Body of pancreas (tissue), 4 donors: ENCODE measurements around the gene RAD51B. TPM values are rescaled to one million over a fixed set of nuclear protein-coding genes. Genes with fewer than 3 reads are reported as not detected.

ENCODE experiments used
- ATAC-seq: fragments of 150-250 bp; one replicate; pipeline ENCODE4 v1.9.1; 2016
- DNase-seq, 4 donors: peaks; one replicate each; pipeline ENCODE4 v3.0.0-alpha.2; 2019
- H3K27ac ChIP-seq, 4 donors: fragments of 200-600 bp; sonication (generic); 1 replicate in 3 of 4; 2 replicates in 1 of 4; pipeline versions ENCODE4 v1.5.1 to v1.6.1; 2016 to 2019; ENCODE audit warnings: mild to moderate bottlenecking in 1 of 4, mixed read lengths in 1 of 4, moderate library complexity in 1 of 4
- H3K27me3 ChIP-seq, 2 donors: fragments of 200-600 bp; sonication (generic); one replicate each; pipeline ENCODE4 v1.6.0; 2016; ENCODE audit warnings: mild to moderate bottlenecking in 1 of 2
- H3K36me3 ChIP-seq, 2 donors: fragments of 200-600 bp; sonication (generic); replicated peaks in 1 of 2; 2 replicates each; pipeline ENCODE4 v1.5.1; 2016; ENCODE audit warnings: low read depth in 2 of 2; ENCODE audit not compliant: insufficient read depth in 1 of 2
- H3K4me1 ChIP-seq: fragments of 200-600 bp; sonication (generic); one replicate; pipeline ENCODE4 v1.6.0; 2016
- H3K4me3 ChIP-seq, 2 donors: fragments of 200-600 bp; sonication (generic); 1 replicate in 1 of 2; 2 replicates in 1 of 2; pipeline ENCODE4 v1.5.1; 2016 to 2019
- H3K9me3 ChIP-seq, 3 donors: fragments of 200-600 bp; sonication (generic); 1 replicate in 2 of 3; 2 replicates in 1 of 3; pipeline ENCODE4 v1.5.1; 2016
- CTCF ChIP-seq, 7 experiments: fragments of 450-650 bp in 4 of 7; fragments of 200-600 bp in 3 of 7; sonication (generic) in 3 of 7; IDR thresholded peaks; one replicate each; pipeline ENCODE4 v1.5.1; 2016 to 2019; ENCODE audit warnings: antibody characterized with exemption in 7 of 7
- POLR2A ChIP-seq, 3 donors: fragments of 450-650 bp; IDR thresholded peaks; one replicate each; pipeline ENCODE4 v1.6.1; 2016; ENCODE audit warnings: antibody characterized with exemption in 3 of 3, mild to moderate bottlenecking in 2 of 3
- WGBS, 2 donors: methylation state at CpG; one replicate each; pipeline ENCODE4 v1.1.5; 2017; 5-methylcytosine and 5-hydroxymethylcytosine counted together
- intact Hi-C: fragments of 100-400 bp; cut with DNase I; formaldehyde crosslinking; loops from one replicate; pipeline ENCODE4 v1.15.1; 2023
- total RNA-seq, 2 donors: library from RNA; depleted of rRNA; stranded (reverse); fragments of >200 nt; gene quantifications; one replicate each; pipeline ENCODE4 v1.1.0, GENCODE V29; 2016

The RAD51B gene
- total RNA-seq, 2 donors from 2014 or later, result 12.2 to 29.6 TPM

DNA sequence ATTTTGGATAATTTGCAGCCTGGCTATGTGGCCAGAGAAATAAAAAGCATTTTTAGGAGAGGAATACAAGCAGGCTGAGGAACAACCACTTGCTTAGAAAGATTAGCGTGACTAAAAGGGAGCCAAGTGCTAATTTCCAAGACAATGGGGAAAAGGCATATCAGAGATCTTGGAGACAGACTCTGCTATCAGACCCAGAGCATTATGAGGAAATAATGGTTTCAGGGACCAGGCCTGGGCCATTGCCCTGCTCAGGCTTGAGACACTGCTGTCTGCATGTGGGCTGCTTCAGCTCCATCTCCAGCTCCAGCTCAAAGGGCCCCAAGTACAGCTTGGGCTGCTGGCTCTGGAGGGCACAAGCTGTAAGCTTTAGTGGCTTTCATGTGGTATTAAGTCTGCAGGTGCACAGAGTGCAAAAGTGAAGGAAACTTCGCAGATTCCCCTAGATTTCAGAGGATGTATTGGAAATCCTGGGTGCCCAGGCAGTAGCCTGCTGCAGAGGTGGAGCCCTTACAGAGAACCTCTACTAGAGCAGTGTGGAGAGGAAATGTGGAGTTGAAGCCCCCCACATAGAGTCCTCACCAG is 524.0 kb downstream of the RAD51B start:
- Histone ChIP-seq H3K36me3 (no peaks in the 10 kb centered on the region), H3K27ac (no peak overlapping the region), H3K4me3 (no peak overlapping the region), H3K4me1 (peaks cover 6% of the 10 kb centered on the region), H3K9me3 (no peaks in the 10 kb centered on the region), H3K27me3 (no peaks in the 10 kb centered on the region)
- TF ChIP-seq CTCF (IDR thresholded peaks at IDR 0.05), result no peak
- no peak for TF ChIP-seq POLR2A (IDR thresholded peaks at IDR 0.05)
- no peak for DNase-seq
- intact Hi-C loops, result no loop called here
- 93 to 100% methylated on average over 2 of the region's 2 CpGs for WGBS, 2 donors
- ATAC-seq, result no peak

GRCh38 chr14:68345738-68346137 is 526.2 kb downstream of the RAD51B start:
- no peak overlapping the region for H3K4me3 ChIP-seq
- H3K9me3 ChIP-seq, result no peaks in the 10 kb centered on the region
- 97 to 100% methylated on average over 4 of the region's 4 CpGs for WGBS, 2 donors
- intact Hi-C loops, result no loop called here
- no peaks in the 10 kb centered on the region for H3K27me3 ChIP-seq
- DNase-seq (no peak), ATAC-seq (no peak)
- TF ChIP-seq CTCF (IDR thresholded peaks at IDR 0.05) (no peak), POLR2A (IDR thresholded peaks at IDR 0.05) (no peak)
- H3K36me3 ChIP-seq, result no peaks in the 10 kb centered on the region
- H3K4me1 ChIP-seq, result peaks cover 8% of the 10 kb centered on the region
- H3K27ac ChIP-seq, result no peak overlapping the region

GRCh38 chr14:68346556-68347343 is 527.2 kb downstream of the RAD51B start:
- no peak overlapping the region for H3K4me3 ChIP-seq
- ATAC-seq (no peak), DNase-seq (no peak)
- TF ChIP-seq CTCF (IDR thresholded peaks at IDR 0.05), result no peak
- TF ChIP-seq POLR2A (IDR thresholded peaks at IDR 0.05), result no peak
- 68 to 75% methylated on average over 5 of the region's 5 CpGs for WGBS, 2 donors
- no peak overlapping the region for H3K27ac ChIP-seq
- peaks cover 8% of the 10 kb centered on the region for H3K4me1 ChIP-seq
- H3K36me3 ChIP-seq, result no peaks in the 10 kb centered on the region
- no peaks in the 10 kb centered on the region for H3K9me3 ChIP-seq
- no peaks in the 10 kb centered on the region for H3K27me3 ChIP-seq
- intact Hi-C loops, result no loop called here

- H3K4me3 ChIP-seq, result no peak overlapping the region
- no peaks in the 10 kb centered on the region for H3K9me3 ChIP-seq
- TF ChIP-seq POLR2A (IDR thresholded peaks at IDR 0.05) (no peak), CTCF (IDR thresholded peaks at IDR 0.05) (no peak)
- peaks cover 8% of the 10 kb centered on the region for H3K4me1 ChIP-seq
- intact Hi-C loops, result no loop called here
- H3K36me3 ChIP-seq, result no peaks in the 10 kb centered on the region
- no peak overlapping the region for H3K27ac ChIP-seq
- 51 to 60% methylated on average over 8 of the region's 8 CpGs for WGBS, 2 donors
- ATAC-seq, result no peak
- peak in 3 of 4 donors; percentile 14 to 36 (median 24) for DNase-seq
- no peaks in the 10 kb centered on the region for H3K27me3 ChIP-seq
Observed at GRCh38 chr14:68349900-68350629, 530.5 kb downstream of the RAD51B start.
